DMS 273 treated with DMSO at 0.1 percent for 48 hours (cell line): ENCODE data around the gene MYH1.
"Not testable (repeated sequence)": the region's sequence is repeated elsewhere in the genome, so short reads cannot be mapped to it uniquely, and the experiment has no call there.

Experiments
- DNase-seq: peaks from one replicate; lab custom pipeline; 2025; lab: John Stamatoyannopoulos, UW

Gene MYH1

GRCh38 chr17:10518271-10519037 lies at the start of gene MYH1:
TSS of gene MYH1 (minus strand) at chr17:10518542. CDS start at chr17:10516642, 1,900 bp downstream.
- no peak for DNase-seq

GRCh38 chr17:10563991-10564660 lies 45.8 kb upstream of the MYH1 start:
- DNase-seq = no peak

GRCh38 chr17:10558049-10558448 lies 39.7 kb upstream of the MYH1 start:
- DNase-seq = no peak

- DNase-seq = no peak
Observed at GRCh38 chr17:10557422-10557821, 39.1 kb upstream of the MYH1 start.

GRCh38 chr17:10556301-10557005 lies 38.1 kb upstream of the MYH1 start:
- DNase-seq = no peak

- DNase-seq = no peak
Observed at GRCh38 chr17:10550014-10550413, 31.7 kb upstream of the MYH1 start.

- DNase-seq = no peak
Observed at GRCh38 chr17:10549096-10549842, 30.9 kb upstream of the MYH1 start, which contains the start of gene MYH2. TSS of gene MYH2 (minus strand) at chr17:10549658. CDS start at chr17:10547920, 1,738 bp downstream.

- no peak for DNase-seq
Observed at GRCh38 chr17:10547351-10547750, 29.0 kb upstream of the MYH1 start.

GRCh38 chr17:10543486-10543885 lies 25.1 kb upstream of the MYH1 start:
- not testable (repeated sequence) for DNase-seq

GRCh38 chr17:10541179-10541578 lies 22.8 kb upstream of the MYH1 start:
- DNase-seq = not testable (repeated sequence)

- no peak for DNase-seq
Observed at GRCh38 chr17:10532026-10532425, 13.7 kb upstream of the MYH1 start.

- DNase-seq = no peak
Observed at GRCh38 chr17:10527419-10527818, 9.1 kb upstream of the MYH1 start.

GRCh38 chr17:10526517-10526916 lies 8.2 kb upstream of the MYH1 start:
- DNase-seq = no peak

- DNase-seq = no peak
Observed at GRCh38 chr17:10523064-10523463, 4.7 kb upstream of the MYH1 start.

GRCh38 chr17:10521949-10522348 lies 3.6 kb upstream of the MYH1 start:
- DNase-seq = no peak

- no peak for DNase-seq
Observed at GRCh38 chr17:10516638-10517037, 1.7 kb downstream of the MYH1 start.

GRCh38 chr17:10516065-10516464 lies 2.3 kb downstream of the MYH1 start:
- DNase-seq = no peak

- DNase-seq = no peak
Observed at GRCh38 chr17:10513299-10514067, 4.9 kb downstream of the MYH1 start.

GRCh38 chr17:10512856-10513255 lies 5.5 kb downstream of the MYH1 start:
- no peak for DNase-seq

- no peak for DNase-seq
Observed at GRCh38 chr17:10499950-10500349, 18.4 kb downstream of the MYH1 start.

GRCh38 chr17:10492004-10492403 lies 26.3 kb downstream of the MYH1 start:
- DNase-seq = no peak
